GM23338 (cell line): Measurements from ENCODE around the gene GPC5. TPM values are rescaled to one million over a fixed set of nuclear protein-coding genes. Genes with fewer than 3 reads are reported as not detected.

ENCODE experiments used
- ATAC-seq: fragments of 200-7000 bp; cut with Tn5 transposase; 3 replicates; pipeline ENCODE4 v1.9.1; 2020
- DNase-seq: peaks from one replicate; pipeline ENCODE4 v3.0.0-alpha.2; 2015; ENCODE audit warnings: low spot score
- H2AFZ ChIP-seq: fragments of 200-600 bp; sonication (generic); 2 replicates; pipeline ENCODE4 v1.8.0; 2016; ENCODE audit warnings: antibody characterized with exemption, mild to moderate bottlenecking, moderate library complexity
- H3F3A ChIP-seq: fragments of 200-600 bp; sonication (generic); replicated peaks from 2 replicates; pipeline ENCODE4 v1.8.0; 2017; ENCODE audit warnings: antibody characterized with exemption, mixed run types, low read depth
- H3K27ac ChIP-seq: fragments of 200-600 bp; sonication (generic); 2 replicates; pipeline ENCODE4 v1.6.1; 2016; ENCODE audit warnings: low read depth
- H3K27me3 ChIP-seq: fragments of 200-600 bp; sonication (generic); 2 replicates; pipeline ENCODE4 v1.8.0; 2016; ENCODE audit warnings: mild to moderate bottlenecking, mixed run types, moderate library complexity; ENCODE audit not compliant: insufficient read depth
- H3K36me3 ChIP-seq: fragments of 200-600 bp; sonication (generic); 2 replicates; pipeline ENCODE4 v1.8.0; 2016; ENCODE audit warnings: mild to moderate bottlenecking; ENCODE audit not compliant: insufficient read depth
- H3K4me1 ChIP-seq: fragments of 200-600 bp; sonication (generic); 2 replicates; pipeline ENCODE4 v1.8.0; 2016; ENCODE audit warnings: mild to moderate bottlenecking, moderate library complexity; ENCODE audit not compliant: insufficient read depth
- H3K4me2 ChIP-seq: fragments of 200-600 bp; sonication (generic); 2 replicates; pipeline ENCODE4 v1.7.1; 2017; ENCODE audit warnings: mixed run types
- H3K4me3 ChIP-seq: fragments of 200-600 bp; sonication (generic); 2 replicates; pipeline ENCODE4 v1.6.1; 2016; ENCODE audit warnings: mixed run types
- H3K79me2 ChIP-seq: fragments of 200-600 bp; sonication (generic); replicated peaks from 2 replicates; pipeline ENCODE4 v1.8.0; 2017; ENCODE audit warnings: mild to moderate bottlenecking; ENCODE audit not compliant: insufficient read depth
- H3K9me2 ChIP-seq: fragments of 200-600 bp; sonication (generic); 2 replicates; pipeline ENCODE4 v1.8.0; 2017; ENCODE audit not compliant: insufficient read depth
- H4K20me1 ChIP-seq: fragments of 200-600 bp; sonication (generic); replicated peaks from 2 replicates; pipeline ENCODE4 v1.8.0; 2017; ENCODE audit warnings: mild to moderate bottlenecking; ENCODE audit not compliant: insufficient read depth
- H3K27ac Mint-ChIP-seq: 2 replicates; pipeline ENCODE4 v1.8.0; 2020; ENCODE audit warnings: inconsistent platforms, mild to moderate bottlenecking, moderate library complexity, mixed read lengths
- H3K27me3 Mint-ChIP-seq: 3 replicates; pipeline ENCODE4 v1.8.0; 2022; ENCODE audit warnings: low read depth, mild to moderate bottlenecking, moderate library complexity, mixed read lengths, inconsistent platforms; ENCODE audit not compliant: insufficient read depth, poor library complexity
- H3K36me3 Mint-ChIP-seq: 3 replicates; pipeline ENCODE4 v1.8.0; 2021; ENCODE audit warnings: low read depth, mild to moderate bottlenecking, inconsistent platforms, moderate library complexity, mixed read lengths
- H3K4me1 Mint-ChIP-seq: 3 replicates; pipeline ENCODE4 v1.8.0; 2020; ENCODE audit warnings: mild to moderate bottlenecking, inconsistent platforms, mixed read lengths
- H3K4me3 Mint-ChIP-seq: 3 replicates; pipeline ENCODE4 v1.8.0; 2021; ENCODE audit warnings: moderate library complexity, mild to moderate bottlenecking, inconsistent platforms, mixed read lengths
- H3K9me3 Mint-ChIP-seq: 3 replicates; pipeline ENCODE4 v1.8.0; 2020; ENCODE audit warnings: moderate library complexity, mild to moderate bottlenecking, inconsistent platforms, mixed read lengths
- CREB1 ChIP-seq: fragments of 250-450 bp; sonication (Bioruptor Pico); IDR thresholded peaks from 2 replicates; pipeline ENCODE4 v1.5.0; 2020; ENCODE audit warnings: low read depth, mild to moderate bottlenecking, moderate library complexity
- ETS1 ChIP-seq: IDR thresholded peaks from 2 replicates; pipeline ENCODE4 v1.6.1; 2016; ENCODE audit warnings: antibody characterized with exemption
- EZH2 ChIP-seq: fragments of 200-600 bp; sonication (generic); IDR thresholded peaks from one replicate; pipeline ENCODE4 v1.8.0; 2017; ENCODE audit warnings: antibody characterized with exemption, mild to moderate bottlenecking, low read depth; ENCODE audit not compliant: unreplicated experiment
- EZH2phosphoT487 ChIP-seq: fragments of 200-600 bp; sonication (generic); IDR thresholded peaks from one replicate; pipeline ENCODE4 v1.8.1; 2018; ENCODE audit warnings: antibody characterized with exemption; ENCODE audit not compliant: unreplicated experiment
- JUNB ChIP-seq: IDR thresholded peaks from one replicate; pipeline ENCODE4 v1.6.1; 2016; ENCODE audit warnings: antibody characterized with exemption; ENCODE audit not compliant: unreplicated experiment
- NANOG ChIP-seq: IDR thresholded peaks from 2 replicates; pipeline ENCODE4 v1.6.1; 2016; ENCODE audit warnings: antibody characterized with exemption, borderline replicate concordance
- POLR2AphosphoS5 ChIP-seq: IDR thresholded peaks from 2 replicates; pipeline ENCODE4 v1.6.1; 2016; ENCODE audit warnings: antibody characterized with exemption, low read depth
- REST ChIP-seq: IDR thresholded peaks from one replicate; pipeline ENCODE4 v1.6.1; 2018; ENCODE audit warnings: antibody characterized with exemption; ENCODE audit not compliant: unreplicated experiment
- ZNF114 ChIP-seq: fragments of 250-450 bp; sonication (Bioruptor Pico); IDR thresholded peaks from 2 replicates; pipeline ENCODE4 v1.5.0; 2020; ENCODE audit warnings: mild to moderate bottlenecking, moderate library complexity
- ZNF331 ChIP-seq: fragments of 250-450 bp; sonication (Bioruptor Pico); IDR thresholded peaks from 2 replicates; pipeline ENCODE4 v1.5.0; 2020; ENCODE audit warnings: low read depth, mild to moderate bottlenecking, moderate library complexity
- ZNF462 ChIP-seq: fragments of 250-450 bp; sonication (Bioruptor Pico); IDR thresholded peaks from 2 replicates; pipeline ENCODE4 v1.5.0; 2020; ENCODE audit warnings: mild to moderate bottlenecking, moderate library complexity
- polyA plus RNA-seq: library from polyadenylated mRNA; unstranded; fragments of >200 nt; fragmentation: Nextera tagmentation; extraction: Ambion mirVana; gene quantifications from 2 replicates; pipeline ENCODE4 v1.2.1, GENCODE V29; 2016
- total RNA-seq: library from RNA; depleted of rRNA; stranded (reverse); fragments of >200 nt; shearing (Covaris generic); gene quantifications from 2 replicates; pipeline ENCODE4 v1.2.3, GENCODE V29; 2014

The GPC5 gene
- total and polyA plus RNA-seq, 2 experiments from 2014 or later, result 0.95 to 1.1 TPM

- no peak for TF ChIP-seq REST
- TF ChIP-seq ZNF331 (CRISPR knock-in tag), result no peak
- TF ChIP-seq EZH2phosphoT487, result no peak
Measured at GRCh38 chr13:92564942-92565341, 1166.5 kb downstream of the GPC5 start (continued).

GRCh38 chr13:92566767-92567166 lies 1168.3 kb downstream of the GPC5 start:
- no peaks in the 10 kb centered on the region for H3K79me2 ChIP-seq
- no peaks in the 10 kb centered on the region for H3K9me2 ChIP-seq
- no peak overlapping the region for H2AFZ ChIP-seq
- no peak overlapping the region for H3K4me3 ChIP-seq
- H4K20me1 ChIP-seq, result no peaks in the 10 kb centered on the region
- H3K36me3 ChIP-seq, result no peaks in the 10 kb centered on the region
- ATAC-seq (no peak), DNase-seq (no peak)
- H3K27ac ChIP-seq, result no peak overlapping the region
- Mint-ChIP-seq H3K9me3 (no peaks in the 10 kb centered on the region; the same call in 2 of the 3 replicates), H3K36me3 (no peaks in the 10 kb centered on the region), H3K4me1 (peaks cover 3% of the 10 kb centered on the region; the same call in 2 of the 3 replicates), H3K27me3 (no peaks in the 10 kb centered on the region), H3K4me3 (no peak overlapping the region), H3K27ac (no peak overlapping the region)
- no peaks in the 10 kb centered on the region for H3K27me3 ChIP-seq
- H3K4me2 ChIP-seq, result no peak overlapping the region
- H3F3A ChIP-seq, result no peaks in the 10 kb centered on the region
- no peaks in the 10 kb centered on the region for H3K4me1 ChIP-seq
- TF ChIP-seq REST (no peak), ZNF331 (CRISPR knock-in tag) (no peak), CREB1 (CRISPR knock-in tag) (no peak), EZH2phosphoT487 (no peak), EZH2 (no peak), JUNB (no peak), ETS1 (no peak), ZNF114 (CRISPR knock-in tag) (no peak), NANOG (no peak), POLR2AphosphoS5 (no peak), ZNF462 (CRISPR knock-in tag) (no peak)
